Ishikawa (cell line): ENCODE data around the gene PRKN.

Source experiments
- TAF1 ChIP-seq: IDR thresholded peaks from 2 replicates; pipeline ENCODE4 v1.6.1; 2012; ENCODE audit warnings: low read depth, mild to moderate bottlenecking
- YY1 ChIP-seq: IDR thresholded peaks from 2 replicates; pipeline ENCODE4 v1.6.1; 2012; ENCODE audit warnings: low read depth
- TF ChIP-seq, protein P1 (sequence below): IDR thresholded peaks from 2 replicates; pipeline ENCODE4 v1.6.1; 2012; ENCODE audit warnings: low read depth, mild to moderate bottlenecking

DNA sequence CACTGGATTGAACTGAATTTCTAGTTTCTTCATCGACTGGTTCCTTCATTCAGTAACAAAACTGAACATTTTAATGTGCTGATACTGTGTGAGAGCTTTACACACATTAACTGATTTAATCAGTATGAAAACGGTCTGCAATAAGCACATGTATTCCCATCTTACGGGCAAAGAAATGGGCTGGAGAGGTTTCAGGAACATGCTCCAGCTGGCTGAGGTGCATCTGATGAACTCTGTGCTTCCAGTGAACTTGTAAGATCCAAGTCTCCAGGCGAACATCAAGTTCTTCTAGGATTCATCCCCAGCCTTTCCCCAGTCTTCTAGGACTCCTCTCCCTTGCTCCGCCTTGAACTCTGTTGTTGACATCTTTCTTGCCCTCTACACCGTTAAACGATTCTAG lies 1233.0 kb downstream of the PRKN start:
- no peak for TF ChIP-seq TAF1
- TF ChIP-seq, protein P1, sequence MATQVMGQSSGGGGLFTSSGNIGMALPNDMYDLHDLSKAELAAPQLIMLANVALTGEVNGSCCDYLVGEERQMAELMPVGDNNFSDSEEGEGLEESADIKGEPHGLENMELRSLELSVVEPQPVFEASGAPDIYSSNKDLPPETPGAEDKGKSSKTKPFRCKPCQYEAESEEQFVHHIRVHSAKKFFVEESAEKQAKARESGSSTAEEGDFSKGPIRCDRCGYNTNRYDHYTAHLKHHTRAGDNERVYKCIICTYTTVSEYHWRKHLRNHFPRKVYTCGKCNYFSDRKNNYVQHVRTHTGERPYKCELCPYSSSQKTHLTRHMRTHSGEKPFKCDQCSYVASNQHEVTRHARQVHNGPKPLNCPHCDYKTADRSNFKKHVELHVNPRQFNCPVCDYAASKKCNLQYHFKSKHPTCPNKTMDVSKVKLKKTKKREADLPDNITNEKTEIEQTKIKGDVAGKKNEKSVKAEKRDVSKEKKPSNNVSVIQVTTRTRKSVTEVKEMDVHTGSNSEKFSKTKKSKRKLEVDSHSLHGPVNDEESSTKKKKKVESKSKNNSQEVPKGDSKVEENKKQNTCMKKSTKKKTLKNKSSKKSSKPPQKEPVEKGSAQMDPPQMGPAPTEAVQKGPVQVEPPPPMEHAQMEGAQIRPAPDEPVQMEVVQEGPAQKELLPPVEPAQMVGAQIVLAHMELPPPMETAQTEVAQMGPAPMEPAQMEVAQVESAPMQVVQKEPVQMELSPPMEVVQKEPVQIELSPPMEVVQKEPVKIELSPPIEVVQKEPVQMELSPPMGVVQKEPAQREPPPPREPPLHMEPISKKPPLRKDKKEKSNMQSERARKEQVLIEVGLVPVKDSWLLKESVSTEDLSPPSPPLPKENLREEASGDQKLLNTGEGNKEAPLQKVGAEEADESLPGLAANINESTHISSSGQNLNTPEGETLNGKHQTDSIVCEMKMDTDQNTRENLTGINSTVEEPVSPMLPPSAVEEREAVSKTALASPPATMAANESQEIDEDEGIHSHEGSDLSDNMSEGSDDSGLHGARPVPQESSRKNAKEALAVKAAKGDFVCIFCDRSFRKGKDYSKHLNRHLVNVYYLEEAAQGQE, result no peak
- TF ChIP-seq YY1, result no peak
